PC-3 (cell line): Measurements from ENCODE around the gene ABHD18. TPM values are rescaled to one million over a fixed set of nuclear protein-coding genes. Genes with fewer than 3 reads are reported as not detected.
"Not testable (repeated sequence)": the region's sequence is repeated elsewhere in the genome, so short reads cannot be mapped to it uniquely, and the experiment has no call there.

Source experiments
- ATAC-seq: fragments of 200-7000 bp; cut with Tn5 transposase; 2 replicates; pipeline ENCODE4 v1.9.1; 2020; ENCODE audit warnings: mild to moderate bottlenecking, moderate library complexity
- BruUV-seq: library from RNA; stranded (reverse); fragments of 400-500 nt; replicated peaks from 2 replicates; lab custom pipeline; 2021; lab: Mats Ljungman, UMichigan
- CTCF ChIA-PET: fragments of 300-600 bp; sonication (Branson Sonifier 250); formaldehyde crosslinking; loops from one replicate; lab custom pipeline; 2022; ENCODE audit warnings: antibody characterized with exemption; lab: Charles Lee
- POLR2A ChIA-PET: fragments of 300-600 bp; sonication (Branson Sonifier 250); formaldehyde crosslinking; loops from one replicate; lab custom pipeline; 2022; ENCODE audit warnings: antibody characterized with exemption; ENCODE audit not compliant: unreplicated experiment; lab: Charles Lee
- DNase-seq: peaks from one replicate; pipeline ENCODE4 v3.0.0-alpha.2; 2015
- H2AFZ ChIP-seq: fragments of 300-600 bp; sonication (generic); 2 replicates; pipeline ENCODE4 v1.6.0; 2016; ENCODE audit warnings: antibody characterized with exemption, low read length
- H3F3A ChIP-seq: fragments of 300-600 bp; sonication (generic); one replicate; pipeline ENCODE4 v1.6.0; 2017; ENCODE audit warnings: antibody characterized with exemption, low read length, control low read depth, mild to moderate bottlenecking; ENCODE audit not compliant: unreplicated experiment
- H3K27ac ChIP-seq: fragments of 300-600 bp; sonication (generic); 2 replicates; pipeline ENCODE4 v1.5.1; 2016; ENCODE audit warnings: mild to moderate bottlenecking, low read length
- H3K27me3 ChIP-seq: fragments of 300-600 bp; sonication (generic); 2 replicates; pipeline ENCODE4 v1.6.1; 2016; ENCODE audit warnings: low read length, mixed read lengths
- H3K36me3 ChIP-seq: fragments of 300-600 bp; sonication (generic); 2 replicates; pipeline ENCODE4 v1.6.1; 2016; ENCODE audit warnings: low read depth, mixed run types, low read length, mixed read lengths
- H3K4me1 ChIP-seq: fragments of 300-600 bp; sonication (generic); 2 replicates; pipeline ENCODE4 v1.5.1; 2016; ENCODE audit warnings: low read length; ENCODE audit not compliant: insufficient read depth
- H3K4me2 ChIP-seq: fragments of 300-600 bp; sonication (generic); 2 replicates; pipeline ENCODE4 v1.6.0; 2016; ENCODE audit warnings: low read length
- H3K4me3 ChIP-seq: fragments of 300-600 bp; sonication (generic); 2 replicates; pipeline ENCODE4 v1.5.1; 2016; ENCODE audit warnings: mild to moderate bottlenecking, low read length, mixed read lengths
- H3K79me2 ChIP-seq: fragments of 300-600 bp; sonication (generic); 2 replicates; pipeline ENCODE4 v1.6.1; 2017; ENCODE audit warnings: low read length, mixed read lengths
- H3K9ac ChIP-seq: fragments of 300-600 bp; sonication (generic); 2 replicates; pipeline ENCODE4 v1.6.0; 2016; ENCODE audit warnings: mild to moderate bottlenecking, low read length
- H3K9me2 ChIP-seq: fragments of 300-600 bp; sonication (generic); replicated peaks from 2 replicates; pipeline ENCODE4 v1.6.1; 2016; ENCODE audit warnings: mixed run types, low read length, mixed read lengths
- H3K9me3 ChIP-seq: fragments of 300-600 bp; sonication (generic); 2 replicates; pipeline ENCODE4 v1.6.1; 2016; ENCODE audit warnings: low read length, mixed read lengths
- H4K20me1 ChIP-seq: fragments of 300-600 bp; sonication (generic); 2 replicates; pipeline ENCODE4 v1.6.1; 2016; ENCODE audit warnings: low read length, mixed read lengths
- EZH2 ChIP-seq: fragments of 300-600 bp; sonication (generic); IDR thresholded peaks from one replicate; pipeline ENCODE4 v1.6.1; 2017; ENCODE audit warnings: antibody characterized with exemption, mild to moderate bottlenecking, low read length; ENCODE audit not compliant: unreplicated experiment
- EZH2phosphoT487 ChIP-seq: fragments of 300-600 bp; sonication (generic); IDR thresholded peaks from 2 replicates; pipeline ENCODE4 v1.6.1; 2018; ENCODE audit warnings: mild to moderate bottlenecking, antibody characterized with exemption, low read length, borderline replicate concordance
- intact Hi-C: fragments of 100-400 bp; cut with micrococcal nuclease; formaldehyde crosslinking; loops from 2 replicates; pipeline ENCODE4 v1.9.0; 2023
- total RNA-seq: library from RNA; depleted of rRNA; stranded (reverse); fragments of >200 nt; gene quantifications from 2 replicates; pipeline ENCODE4 v1.2.3, GENCODE V29; 2014
- TF ChIP-seq, protein P1 (sequence below): fragments of 300-600 bp; sonication (generic); conservative IDR thresholded peaks from 2 replicates; pipeline ENCODE4 v1.5.1; 2017; ENCODE audit warnings: antibody characterized with exemption, low read depth, mild to moderate bottlenecking, low read length

ABHD18 gene
- total RNA-seq, 1 experiment from 2014 or later, result 3.3 TPM

- Histone ChIP-seq H3K27me3 (no peaks in the 10 kb centered on the region), H4K20me1 (no peaks in the 10 kb centered on the region), H3K4me1 (0 out of 2 replicates have a peak, but pooled peaks cover 5% of the 10 kb centered on the region), H2AFZ (peak overlapping the region; percentile 92), H3K9me2 (no peaks in the 10 kb centered on the region), H3K79me2 (peaks cover 72% of the 10 kb centered on the region), H3K27ac (peak overlapping the region; percentile 73), H3K9me3 (no peaks in the 10 kb centered on the region), H3K4me3 (peak overlapping the region; percentile 95), H3K4me2 (peak overlapping the region; percentile 96), H3K36me3 (no peaks in the 10 kb centered on the region), H3F3A (no peaks in the 10 kb centered on the region), H3K9ac (peak overlapping the region; percentile 95)
- BruUV-seq, result no TSS peak
- ATAC-seq, result peak; percentile 21
- ChIA-PET CTCF (interaction anchor here (0.6 to 0.9 kb wide), 2 partner anchors 34 to 38 kb away, joined by 3 to 4 read pairs; no protein-coding TSS in a partner anchor), POLR2A (interaction anchor here (0.6 kb wide), 1 partner anchor 202 kb away, joined by 4 read pairs; no protein-coding TSS in a partner anchor)
- DNase-seq, result peak; percentile 33
- intact Hi-C loops, result loop anchor here (1.0 to 5.0 kb wide), 2 partner anchors 83 to 183 kb away; partner anchors contain the start of genes HSPA4L and PLK4
- TF ChIP-seq EZH2 (no peak), EZH2phosphoT487 (no peak)
- TF ChIP-seq, protein P1, sequence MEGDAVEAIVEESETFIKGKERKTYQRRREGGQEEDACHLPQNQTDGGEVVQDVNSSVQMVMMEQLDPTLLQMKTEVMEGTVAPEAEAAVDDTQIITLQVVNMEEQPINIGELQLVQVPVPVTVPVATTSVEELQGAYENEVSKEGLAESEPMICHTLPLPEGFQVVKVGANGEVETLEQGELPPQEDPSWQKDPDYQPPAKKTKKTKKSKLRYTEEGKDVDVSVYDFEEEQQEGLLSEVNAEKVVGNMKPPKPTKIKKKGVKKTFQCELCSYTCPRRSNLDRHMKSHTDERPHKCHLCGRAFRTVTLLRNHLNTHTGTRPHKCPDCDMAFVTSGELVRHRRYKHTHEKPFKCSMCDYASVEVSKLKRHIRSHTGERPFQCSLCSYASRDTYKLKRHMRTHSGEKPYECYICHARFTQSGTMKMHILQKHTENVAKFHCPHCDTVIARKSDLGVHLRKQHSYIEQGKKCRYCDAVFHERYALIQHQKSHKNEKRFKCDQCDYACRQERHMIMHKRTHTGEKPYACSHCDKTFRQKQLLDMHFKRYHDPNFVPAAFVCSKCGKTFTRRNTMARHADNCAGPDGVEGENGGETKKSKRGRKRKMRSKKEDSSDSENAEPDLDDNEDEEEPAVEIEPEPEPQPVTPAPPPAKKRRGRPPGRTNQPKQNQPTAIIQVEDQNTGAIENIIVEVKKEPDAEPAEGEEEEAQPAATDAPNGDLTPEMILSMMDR, result no peak; the same call in 1 of the 2 replicates
These were observed 583 bp downstream of the ABHD18 start for GRCh38 chr4:127965803-127966175.

GRCh38 chr4:127967141-127967775, 2.1 kb downstream of the ABHD18 start:
- no peak overlapping the region for H3K4me3 ChIP-seq
- no peaks in the 10 kb centered on the region for H4K20me1 ChIP-seq
- DNase-seq (no peak), ATAC-seq (no peak)
- POLR2A ChIA-PET, result interaction anchor here (0.7 kb wide), 1 partner anchor 86 kb away, joined by 6 read pairs; no protein-coding TSS in a partner anchor
- no peak overlapping the region for H2AFZ ChIP-seq
- H3K4me2 ChIP-seq, result no peak overlapping the region; the same call in 1 of the 2 replicates
- no TSS peak for BruUV-seq
- H3K27me3 ChIP-seq, result no peaks in the 10 kb centered on the region
- no peak overlapping the region for H3K9ac ChIP-seq
- CTCF ChIA-PET, result no interaction called here
- intact Hi-C loops, result loop anchor here (5.0 kb wide), 1 partner anchor 85 kb away; the partner anchor contains the start of gene PLK4
- H3K27ac ChIP-seq, result no peak overlapping the region
- H3K9me3 ChIP-seq, result no peaks in the 10 kb centered on the region
- no peak for TF ChIP-seq EZH2phosphoT487
- no peak for TF ChIP-seq EZH2
- TF ChIP-seq, protein P1, result no peak
- H3K4me1 ChIP-seq, result 0 out of 2 replicates have a peak, but pooled peaks cover 5% of the 10 kb centered on the region
- no peaks in the 10 kb centered on the region for H3K9me2 ChIP-seq
- no peaks in the 10 kb centered on the region for H3K36me3 ChIP-seq
- H3F3A ChIP-seq, result no peaks in the 10 kb centered on the region
- H3K79me2 ChIP-seq, result peaks cover 59% of the 10 kb centered on the region

- Histone ChIP-seq H2AFZ (no peak overlapping the region), H3K27ac (no peak overlapping the region), H3K4me2 (no peak overlapping the region), H3K36me3 (no peaks in the 10 kb centered on the region), H3F3A (no peaks in the 10 kb centered on the region), H3K4me3 (no peak overlapping the region), H3K9ac (no peak overlapping the region), H3K27me3 (no peaks in the 10 kb centered on the region), H3K9me2 (no peaks in the 10 kb centered on the region), H4K20me1 (no peaks in the 10 kb centered on the region), H3K79me2 (peaks cover 46% of the 10 kb centered on the region), H3K9me3 (no peaks in the 10 kb centered on the region), H3K4me1 (0 out of 2 replicates have a peak, but pooled peaks cover 5% of the 10 kb centered on the region)
- TF ChIP-seq EZH2, result no peak
- no peak for TF ChIP-seq EZH2phosphoT487
- TF ChIP-seq, protein P1, result no peak
- ChIA-PET POLR2A (no interaction called here), CTCF (no interaction called here)
- BruUV-seq, result no TSS peak
- intact Hi-C loops, result loop anchor here (5.0 kb wide), 1 partner anchor 86 kb away; the partner anchor contains the start of gene PLK4
- DNase-seq (no peak), ATAC-seq (no peak)
These were observed 3.4 kb downstream of the ABHD18 start for GRCh38 chr4:127968586-127968985.

- Histone ChIP-seq H3K4me1 (peaks cover 14% of the 10 kb centered on the region), H3K79me2 (peaks cover 37% of the 10 kb centered on the region)
- H3K9me2 ChIP-seq, H3F3A ChIP-seq, DNase-seq, H2AFZ ChIP-seq, H3K36me3 ChIP-seq, CTCF ChIA-PET, intact Hi-C loops, H3K27ac ChIP-seq, BruUV-seq, H3K27me3 ChIP-seq, POLR2A ChIA-PET, H3K9me3 ChIP-seq, H3K4me2 ChIP-seq, ATAC-seq, H3K9ac ChIP-seq, H4K20me1 ChIP-seq, H3K4me3 ChIP-seq: not testable (repeated sequence)
These were observed 5.7 kb downstream of the ABHD18 start for GRCh38 chr4:127970925-127971324.
